A549 treated with CpdA at 1 μM for 4 hours (cell line): Measurements from ENCODE around the gene DUSP1. TPM values are rescaled to one million over a fixed set of nuclear protein-coding genes. Genes with fewer than 3 reads are reported as not detected.

ENCODE experiments used
- total RNA-seq: library from RNA; stranded (reverse); fragments of 200-300 nt; extraction: Qiagen RNA extraction; gene quantifications from 5 replicates; pipeline ENCODE4 v1.2.3, GENCODE V29; 2022; ENCODE audit warnings: low read depth

DUSP1 gene
- 236 to 316 TPM (median 299 TPM) in 5 replicates for total RNA-seq

GRCh38 chr5:172770675-172771438 is at the start of gene DUSP1:
Gene DUSP1 (minus strand): TSS chr5:172771195. CDS start chr5:172770952, 243 bp downstream.

Other genes with a start within 250 kb of the DUSP1 start
- gene NEURL1B, start 129.9 kb downstream of the DUSP1 start, total RNA-seq, result 2.2 to 3.4 TPM (median 2.6 TPM) in 5 replicates
- gene ERGIC1, start 63.1 kb upstream of the DUSP1 start, total RNA-seq, result 249 to 302 TPM (median 290 TPM) in 5 replicates
- gene RPL26L1, start 188.2 kb upstream of the DUSP1 start, total RNA-seq, result 113 to 133 TPM (median 121 TPM) in 5 replicates
- gene ATP6V0E1, start 212.6 kb upstream of the DUSP1 start, total RNA-seq, result 233 to 420 TPM (median 350 TPM) in 5 replicates